HG03280 (cell line): ENCODE data around the gene RAD54L.
"Not testable (repeated sequence)": the region's sequence is repeated elsewhere in the genome, so short reads cannot be mapped to it uniquely, and the experiment has no call there.

Experiments used
- ATAC-seq: cut with Tn5 transposase; IDR thresholded peaks from one replicate; pipeline ENCODE4 v1.9.1; 2021; ENCODE audit warnings: mild to moderate bottlenecking, moderate library complexity; ENCODE audit not compliant: unreplicated experiment

Gene RAD54L

DNA sequence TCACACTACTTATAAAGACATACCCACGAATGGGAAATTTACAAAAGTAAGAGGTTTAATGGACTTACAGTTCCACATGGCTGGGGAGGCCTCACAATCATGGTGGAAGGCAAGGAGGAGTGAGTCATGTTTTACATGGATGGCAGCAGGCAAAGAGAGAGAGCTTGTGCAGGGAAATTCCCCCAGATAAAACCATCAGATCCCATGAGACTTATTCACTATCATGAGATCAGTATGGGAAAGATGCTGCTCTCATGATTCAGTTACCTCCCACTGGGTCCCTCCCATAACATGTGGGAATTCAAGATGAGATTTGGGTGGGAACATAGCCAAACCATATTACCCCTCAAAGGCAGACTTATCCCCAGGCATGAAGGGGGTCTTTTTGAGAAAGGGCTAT, 8.7 kb upstream of the RAD54L start:
- ATAC-seq = not testable (repeated sequence)

DNA sequence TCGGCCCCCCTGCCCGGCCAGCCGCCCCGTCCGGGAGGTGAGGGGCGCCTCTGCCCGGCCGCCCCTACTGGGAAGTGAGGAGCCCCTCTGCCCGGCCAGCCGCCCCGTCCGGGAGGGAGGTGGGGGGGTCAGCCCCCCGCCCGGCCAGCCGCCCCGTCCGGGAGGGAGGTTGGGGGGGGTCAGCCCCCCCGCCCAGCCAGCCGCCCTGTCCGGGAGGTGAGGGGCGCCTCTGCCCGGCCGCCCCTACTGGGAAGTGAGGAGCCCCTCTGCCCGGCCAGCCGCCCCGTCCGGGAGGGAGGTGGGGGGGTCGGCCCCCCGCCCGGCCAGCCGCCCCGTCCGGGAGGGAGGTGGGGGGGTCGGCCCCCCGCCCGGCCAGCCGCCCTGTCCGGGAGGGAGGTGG, 5.8 kb upstream of the RAD54L start:
- not testable (repeated sequence) for ATAC-seq

DNA sequence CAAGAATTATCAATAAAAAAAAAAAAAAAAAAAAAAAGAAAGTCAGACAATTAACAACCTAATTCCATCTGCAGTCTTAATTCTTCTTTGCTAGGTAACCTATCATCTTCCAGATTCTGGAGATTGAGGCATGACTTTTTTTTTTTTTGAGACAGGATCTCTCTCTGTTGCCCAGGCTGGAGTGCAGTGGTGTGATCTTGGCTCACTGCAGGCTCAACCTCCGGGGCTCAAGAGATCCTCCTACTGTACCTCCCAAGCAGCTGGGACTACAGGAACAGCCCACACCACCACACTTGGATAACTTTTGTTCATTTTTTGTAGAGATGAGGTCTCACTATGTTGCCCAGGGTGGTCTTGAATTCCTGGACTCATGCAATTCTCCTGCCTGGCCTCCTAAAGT, 4.6 kb upstream of the RAD54L start:
- ATAC-seq = no peak

- not testable (repeated sequence) for ATAC-seq
Observed at GRCh38 chr1:46243831-46244230, 3.7 kb upstream of the RAD54L start.

DNA sequence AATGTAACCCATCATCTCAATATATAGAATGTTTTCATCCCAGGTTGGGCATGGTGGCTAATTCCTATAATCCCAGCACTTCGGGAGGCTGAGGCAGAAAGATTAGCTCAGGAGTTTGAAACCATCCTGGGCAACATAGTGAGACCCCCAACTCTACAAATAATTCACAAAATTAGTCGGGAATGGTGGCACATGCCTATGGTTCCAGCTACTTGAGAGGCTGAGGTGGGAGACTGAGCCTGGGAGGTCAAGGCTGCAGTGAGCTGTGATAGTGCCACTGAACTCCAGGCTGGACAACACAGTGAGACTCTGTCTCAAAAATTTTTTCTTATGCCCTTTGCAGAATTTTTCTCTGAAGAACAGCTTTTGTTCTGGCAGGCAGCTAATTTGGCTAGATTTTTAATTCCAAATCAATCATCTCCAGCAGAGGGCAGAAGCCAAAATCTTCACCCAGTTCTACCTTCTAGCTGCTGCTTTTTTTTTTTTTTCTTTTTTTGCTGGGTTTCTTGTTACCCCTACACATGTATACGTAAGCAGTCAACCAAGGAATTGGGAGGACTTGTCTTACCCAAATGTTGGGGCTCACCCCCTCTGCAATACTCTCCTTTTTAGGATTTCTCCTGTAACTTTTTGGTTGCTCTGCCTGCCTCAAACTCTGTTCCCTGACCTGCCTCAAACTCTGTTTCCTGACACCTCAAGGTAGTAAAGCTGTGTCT, 2.7 kb upstream of the RAD54L start:
- ATAC-seq = no peak

DNA sequence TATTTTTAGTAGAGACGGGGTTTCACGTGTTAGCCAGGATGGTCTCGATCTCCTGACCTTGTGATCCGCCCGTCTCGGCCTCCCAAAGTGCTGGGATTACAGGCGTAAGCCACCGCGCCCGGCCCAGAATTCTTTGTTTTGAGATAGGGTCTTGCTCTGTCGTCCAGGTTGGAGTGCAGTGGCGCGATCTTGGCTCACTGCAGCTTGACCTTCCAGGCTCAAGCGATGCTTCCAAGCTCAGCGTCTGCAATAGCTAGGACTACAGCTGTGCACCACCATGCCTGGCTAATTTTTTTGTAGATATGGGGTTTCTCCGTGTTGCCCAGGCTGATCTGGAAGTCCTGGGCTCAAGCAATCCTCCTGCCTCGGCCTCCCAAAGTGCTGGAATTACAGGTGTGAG, 1.4 kb upstream of the RAD54L start:
- ATAC-seq = not testable (repeated sequence)

DNA sequence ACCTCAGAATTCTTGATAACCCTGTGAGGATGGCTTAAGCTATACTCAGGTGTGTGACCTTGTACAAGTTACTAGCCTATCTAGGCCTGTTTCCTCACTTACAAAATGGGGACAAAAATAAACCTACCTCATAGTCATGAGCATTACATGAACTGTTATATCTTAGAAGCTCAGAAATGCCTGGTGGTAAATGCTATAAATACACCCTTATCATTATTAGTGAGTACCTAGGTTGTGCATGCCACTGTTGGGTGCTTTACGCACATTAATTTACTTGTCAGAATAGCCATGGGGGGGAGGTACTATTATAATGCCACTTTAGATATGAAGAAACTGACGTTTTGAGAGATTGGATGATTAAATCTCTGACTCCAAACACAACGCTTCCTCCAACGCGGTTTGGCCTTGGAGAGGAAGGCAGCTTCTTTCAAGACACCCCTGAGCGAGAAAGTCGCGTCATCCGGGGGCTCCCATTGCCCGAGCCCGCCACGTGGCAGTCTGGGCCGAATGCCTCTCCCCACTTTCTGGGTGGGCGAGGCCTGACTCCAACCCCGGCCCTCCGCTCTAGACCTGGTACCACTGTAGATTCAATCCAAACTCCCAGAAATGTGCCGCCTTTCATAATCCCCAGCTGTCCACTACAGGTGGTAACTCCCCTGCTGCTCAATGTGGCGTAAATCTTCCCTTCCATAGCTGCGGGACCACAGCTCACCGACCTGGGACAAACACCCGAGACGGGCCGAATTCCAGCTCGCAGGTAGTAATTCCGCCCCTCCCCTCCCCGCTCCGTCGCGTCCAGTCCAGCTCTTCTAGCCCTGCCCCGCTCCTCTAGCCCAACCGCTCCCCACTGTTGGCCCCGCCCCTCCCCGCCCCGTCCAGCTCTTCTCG, 771 bp upstream of the RAD54L start:
- ATAC-seq = peak; percentile 56

DNA sequence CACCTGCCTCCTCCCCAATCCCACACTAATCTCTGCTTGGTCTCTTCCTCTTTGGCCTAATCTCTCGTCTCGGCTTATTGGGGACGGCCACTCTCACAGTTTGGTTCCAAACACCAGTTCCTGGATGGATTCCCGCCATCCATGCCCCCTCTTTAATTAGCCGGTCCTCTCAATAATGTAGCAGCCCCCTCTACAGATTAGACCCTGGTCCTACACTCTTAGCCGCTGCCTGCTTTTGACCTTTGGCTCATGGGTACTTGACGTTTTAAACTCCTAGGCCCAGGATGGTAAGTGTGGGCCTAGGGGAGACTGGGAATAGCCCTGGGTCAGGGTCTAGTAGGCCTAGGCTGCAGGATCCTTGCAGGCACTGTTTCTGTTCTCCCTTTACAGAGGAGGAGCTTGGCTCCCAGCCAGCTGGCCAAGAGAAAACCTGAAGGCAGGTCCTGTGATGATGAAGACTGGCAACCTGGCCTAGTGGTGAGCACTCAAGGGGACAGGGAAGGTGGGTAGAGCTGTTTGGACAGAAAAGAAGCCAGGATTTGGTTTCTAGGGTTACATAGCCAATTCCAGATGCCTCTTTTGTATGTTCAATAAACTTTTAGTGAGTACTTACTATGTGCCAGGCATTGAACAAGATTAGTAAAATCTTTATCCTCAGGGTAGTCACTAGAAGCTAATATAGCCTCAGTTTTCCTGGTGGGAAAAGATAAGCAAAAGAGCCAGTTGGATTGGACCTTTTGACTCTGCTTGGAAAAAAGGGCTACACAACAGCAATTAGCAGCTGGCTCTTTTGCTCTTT, 758 bp downstream of the RAD54L start:
- no peak for ATAC-seq

- ATAC-seq = no peak
Observed at GRCh38 chr1:46254668-46255067, 7.1 kb downstream of the RAD54L start.

GRCh38 chr1:46256523-46256922, 9.0 kb downstream of the RAD54L start:
- ATAC-seq = no peak

DNA sequence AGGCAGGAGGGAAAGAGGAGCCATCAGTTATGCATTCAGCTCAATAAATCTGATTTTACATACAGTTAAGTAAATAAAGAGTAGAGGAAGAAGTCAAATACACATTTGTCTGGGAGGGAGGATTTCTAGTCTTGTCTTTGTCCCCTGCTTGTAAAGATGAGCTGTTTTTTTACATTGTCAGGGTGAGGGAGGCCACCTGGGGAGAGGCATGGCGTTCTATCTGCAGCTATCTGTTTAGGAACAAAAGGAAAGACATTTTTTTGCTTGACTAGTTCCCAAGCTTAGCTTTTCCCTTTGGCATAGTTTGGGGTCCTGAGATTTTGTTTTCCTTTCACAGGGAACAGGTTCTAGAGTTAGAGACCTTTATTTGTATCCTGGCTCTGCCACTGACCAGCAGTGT, 14.9 kb downstream of the RAD54L start:
- no peak for ATAC-seq

GRCh38 chr1:46263146-46263545, 15.6 kb downstream of the RAD54L start:
- no peak for ATAC-seq

GRCh38 chr1:46268578-46268977, 21.0 kb downstream of the RAD54L start:
- ATAC-seq = no peak

GRCh38 chr1:46274225-46275029, 26.9 kb downstream of the RAD54L start:
- ATAC-seq = no peak

DNA sequence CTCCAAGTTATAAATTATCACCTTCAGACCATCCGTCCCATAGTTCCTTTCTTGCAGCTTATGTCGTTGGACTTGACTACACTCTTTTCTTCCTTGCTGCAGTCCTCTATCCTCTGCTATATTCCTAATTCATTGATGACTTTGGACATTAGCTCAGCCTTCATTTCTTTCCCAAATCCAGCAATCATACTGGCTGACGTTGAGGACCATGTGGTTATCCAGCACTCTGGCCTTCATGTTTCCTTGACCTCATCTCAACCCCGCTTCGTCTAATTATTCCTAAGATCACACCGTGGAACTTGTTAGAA, 27.4 kb downstream of the RAD54L start:
- no peak for ATAC-seq

DNA sequence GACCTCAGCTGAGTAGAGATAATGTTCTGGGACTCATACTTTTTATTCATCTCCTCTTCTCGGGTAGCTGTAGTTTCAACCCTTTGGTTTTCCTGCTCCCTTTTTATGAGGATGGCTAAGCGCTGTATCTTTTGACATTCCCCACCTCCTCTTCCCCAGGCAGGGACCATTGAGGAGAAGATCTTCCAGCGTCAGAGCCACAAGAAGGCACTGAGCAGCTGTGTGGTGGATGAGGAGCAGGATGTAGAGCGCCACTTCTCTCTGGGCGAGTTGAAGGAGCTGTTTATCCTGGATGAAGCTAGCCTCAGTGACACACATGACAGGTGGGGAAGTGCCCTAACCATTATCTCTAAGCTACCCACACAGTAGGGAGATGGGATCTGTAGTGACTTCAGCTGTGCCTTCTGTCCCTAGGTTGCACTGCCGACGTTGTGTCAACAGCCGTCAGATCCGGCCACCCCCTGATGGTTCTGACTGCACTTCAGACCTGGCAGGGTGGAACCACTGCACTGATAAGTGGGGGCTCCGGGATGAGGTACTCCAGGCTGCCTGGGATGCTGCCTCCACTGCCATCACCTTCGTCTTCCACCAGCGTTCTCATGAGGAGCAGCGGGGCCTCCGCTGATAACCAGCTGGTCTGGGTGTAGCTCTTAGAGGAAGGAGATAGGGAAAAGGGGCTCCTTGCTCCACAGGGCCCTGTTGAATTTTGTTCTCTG, 30.3 kb downstream of the RAD54L start:
- ATAC-seq = no peak

DNA sequence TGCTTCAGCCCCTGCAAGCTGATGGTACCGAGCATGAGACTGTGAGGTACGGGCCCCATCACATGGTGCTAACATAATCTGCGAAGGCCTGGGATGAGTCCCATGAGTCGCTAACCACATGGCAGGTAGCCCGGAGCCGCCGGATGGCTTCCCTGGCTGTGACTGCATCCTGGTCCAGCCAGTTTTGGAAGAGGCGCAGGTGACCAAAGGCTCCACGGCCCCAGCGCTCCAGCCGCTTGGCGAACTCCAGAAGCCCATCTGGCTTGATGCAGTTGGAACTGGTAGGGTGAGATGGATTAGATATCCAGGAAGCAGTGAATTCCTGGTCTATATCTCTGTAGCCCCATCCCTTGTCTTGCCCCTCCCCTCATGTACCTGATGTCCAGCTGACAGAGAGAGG, 31.2 kb downstream of the RAD54L start:
- no peak for ATAC-seq

GRCh38 chr1:46280092-46280491, 32.5 kb downstream of the RAD54L start:
- no peak for ATAC-seq

DNA sequence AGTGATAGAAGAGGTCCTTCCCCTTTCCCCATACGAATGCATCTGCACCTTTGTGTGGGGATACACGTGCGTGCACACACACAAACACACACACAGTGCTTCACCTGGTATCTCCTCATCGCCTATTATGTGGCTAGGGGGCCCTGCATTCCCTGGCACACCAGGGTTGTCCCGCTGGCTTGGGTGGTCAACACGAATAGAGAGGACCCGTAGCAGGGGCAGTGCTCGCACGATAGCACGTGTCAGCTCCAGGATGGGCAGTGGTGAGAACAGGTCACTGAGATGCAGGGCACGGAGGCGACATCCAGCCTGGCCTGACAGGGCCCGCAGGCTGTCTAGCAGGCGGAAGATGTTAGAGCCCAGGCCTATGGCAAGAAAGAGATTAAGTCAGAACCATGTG, 33.5 kb downstream of the RAD54L start:
- ATAC-seq = no peak

DNA sequence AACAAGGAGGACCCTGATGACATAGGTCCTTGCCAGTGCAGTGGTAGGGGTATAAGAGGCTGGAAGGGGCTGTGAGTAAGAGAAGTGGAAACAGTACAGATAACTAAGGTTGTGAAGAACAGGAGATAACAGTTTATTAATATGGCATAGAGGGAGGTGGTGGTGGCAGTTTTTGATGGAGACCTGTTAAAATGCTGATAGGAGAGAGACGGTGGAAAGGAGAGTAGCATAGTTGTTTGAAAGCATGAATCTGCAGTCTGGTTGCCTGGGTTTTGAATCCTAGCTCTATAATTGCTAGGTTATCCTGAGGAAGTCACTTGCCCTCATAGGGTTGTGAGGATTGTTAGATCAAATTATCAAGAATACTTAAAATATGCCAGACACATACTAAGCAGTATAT, 36.5 kb downstream of the RAD54L start:
- ATAC-seq = no peak
